Transverse colon (tissue), 4 donors: Measurements from ENCODE around the gene PDF. TPM values are rescaled to one million over a fixed set of nuclear protein-coding genes. Genes with fewer than 3 reads are reported as not detected.

ENCODE experiments used
- DNase-seq: peaks from one replicate; pipeline ENCODE4 v3.0.0-alpha.2; 2019
- H3K27ac ChIP-seq, 4 donors: fragments of 200-600 bp; sonication (generic); 2 replicates each; pipeline ENCODE4 v1.5.1; 2016 to 2018; ENCODE audit warnings: inconsistent platforms in 4 of 4
- H3K27me3 ChIP-seq: fragments of 200-600 bp; sonication (generic); 2 replicates; pipeline ENCODE4 v1.5.1; 2017; ENCODE audit warnings: inconsistent platforms
- H3K36me3 ChIP-seq, 4 donors: fragments of 200-600 bp; sonication (generic); 2 replicates each; pipeline ENCODE4 v1.5.1; 2017 to 2019; ENCODE audit warnings: inconsistent platforms in 4 of 4
- H3K4me1 ChIP-seq, 4 donors: fragments of 200-600 bp; sonication (generic); 2 replicates each; pipeline ENCODE4 v1.5.1; 2017 to 2020; ENCODE audit warnings: inconsistent platforms in 4 of 4
- H3K4me3 ChIP-seq, 4 donors: fragments of 200-600 bp; sonication (generic); 1 replicate in 1 of 4; 2 replicates in 3 of 4; pipeline versions ENCODE4 v1.5.1 to v1.6.1; 2017 to 2019; ENCODE audit warnings: inconsistent platforms in 4 of 4
- H3K9me3 ChIP-seq, 2 donors: fragments of 200-600 bp; sonication (generic); 2 replicates each; pipeline ENCODE4 v1.5.1; 2017 to 2019; ENCODE audit warnings: inconsistent platforms in 2 of 2
- EP300 ChIP-seq: sonication (generic); formaldehyde crosslinking; IDR thresholded peaks from one replicate; pipeline ENCODE4 v1.6.1; 2017; ENCODE audit warnings: antibody characterized with exemption, low read depth
- POLR2A ChIP-seq: fragments of 450-650 bp; IDR thresholded peaks from one replicate; pipeline ENCODE4 v1.6.1; 2016; ENCODE audit warnings: antibody characterized with exemption, mild to moderate bottlenecking, moderate library complexity
- POLR2AphosphoS5 ChIP-seq, 3 donors: sonication (generic); formaldehyde crosslinking; IDR thresholded peaks; one replicate each; pipeline ENCODE4 v1.6.1; 2016; ENCODE audit warnings: antibody characterized with exemption in 3 of 3
- WGBS, 2 donors: methylation state at CpG; one replicate each; pipeline ENCODE4 v1.1.5; 2018; ENCODE audit warnings: low coverage in 1 of 2; 5-methylcytosine and 5-hydroxymethylcytosine counted together
- in situ Hi-C, 4 donors: fragments of 200-750 bp; cut with MboI; loops; one replicate each; pipeline versions ENCODE4 v1.15.0 to v1.15.1; 2017; ENCODE audit warnings: low sequenced_read_pairs in 3 of 4, low pct_ligation_motif_present in 1 of 4, low pct_unique_long_range_greater_than_20kb in 1 of 4
- intact Hi-C: fragments of 100-400 bp; cut with DNase I; formaldehyde crosslinking; loops from one replicate; pipeline ENCODE4 v1.15.1; 2023; ENCODE audit warnings: low total_unique reads
- total RNA-seq, 4 donors: library from RNA; depleted of rRNA; stranded (reverse); fragments of >200 nt; gene quantifications; one replicate each; pipeline ENCODE4 v1.1.0, GENCODE V29; 2016
- TF ChIP-seq, protein P1 (sequence below), 5 experiments: fragments of 200-600 bp in 3 of 5; fragments of 450-650 bp in 2 of 5; sonication (generic) in 3 of 5; IDR thresholded peaks; 1 replicate in 2 of 5; 2 replicates in 3 of 5; pipeline ENCODE4 v1.5.1; 2016 to 2017; ENCODE audit warnings: antibody characterized with exemption in 5 of 5, inconsistent platforms in 3 of 5, mild to moderate bottlenecking in 2 of 5, moderate library complexity in 1 of 5

The PDF gene
- total RNA-seq, 4 donors from 2014 or later: 2.2 to 19.5 (median 8.8) TPM

DNA sequence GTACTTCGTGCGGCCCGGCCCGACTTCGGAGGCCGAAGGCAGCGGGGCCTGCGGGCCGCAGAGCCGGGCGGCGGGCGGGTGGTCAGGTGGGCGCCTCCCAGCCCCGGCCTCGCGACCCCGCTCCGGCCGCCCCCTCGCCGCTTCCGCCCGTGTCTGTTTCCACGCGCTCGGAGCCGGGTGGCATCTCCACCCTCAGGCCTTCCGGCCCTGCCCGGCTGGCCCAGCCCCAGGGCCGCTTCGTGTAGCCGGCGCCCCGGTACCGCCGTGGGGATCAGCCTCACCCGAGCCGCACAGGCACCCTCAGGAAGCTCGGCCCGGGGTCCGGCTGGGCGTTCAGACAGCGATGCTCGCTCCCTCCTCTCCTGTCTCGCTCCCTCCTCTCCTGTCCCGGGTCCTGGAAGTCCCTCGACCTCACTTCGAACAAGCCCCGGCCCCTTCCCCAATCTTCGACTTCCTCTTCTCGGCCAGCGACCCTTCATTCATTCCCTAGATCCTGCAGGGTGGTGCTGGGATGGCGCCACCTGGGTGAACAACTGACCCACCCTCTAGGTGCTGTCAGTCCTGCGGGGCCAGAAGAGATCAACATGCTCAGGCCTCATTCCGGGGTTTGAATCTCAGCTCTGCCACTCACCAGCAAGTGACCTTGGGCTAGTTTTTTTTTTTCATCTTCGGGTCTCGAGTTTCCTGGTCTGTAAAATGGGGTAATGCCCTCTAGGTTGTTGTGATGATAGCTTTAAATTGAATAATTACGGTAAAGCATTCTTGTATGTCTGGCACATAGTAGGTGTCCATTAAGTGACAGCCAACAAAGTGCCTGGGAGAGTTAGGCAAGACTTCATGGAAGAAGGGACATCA lies 18.6 kb downstream of the PDF start:
- in situ Hi-C loops (no loop called here), intact Hi-C loops (no loop called here)
- Histone ChIP-seq H3K27ac (peak overlapping the region; percentile 90 to 97 (median 95)), H3K4me1 (peaks cover 11 to 21% (median 14%) of the 10 kb centered on the region in 4 donors), H3K27me3 (no peaks in the 10 kb centered on the region), H3K36me3 (peaks cover 0 to 13% (median 7%) of the 10 kb centered on the region in 4 donors), H3K4me3 (peak overlapping the region; percentile 83 to 98 (median 94)), H3K9me3 (no peaks in the 10 kb centered on the region)
- WGBS, 2 donors: 1 to 4% methylated on average over 14 to 35 of the region's 59 CpGs
- DNase-seq: peak; percentile 46
- TF ChIP-seq POLR2A (no peak), POLR2AphosphoS5 (IDR thresholded peaks at IDR 0.05) (no peak), EP300 (no peak)
- TF ChIP-seq, protein P1, sequence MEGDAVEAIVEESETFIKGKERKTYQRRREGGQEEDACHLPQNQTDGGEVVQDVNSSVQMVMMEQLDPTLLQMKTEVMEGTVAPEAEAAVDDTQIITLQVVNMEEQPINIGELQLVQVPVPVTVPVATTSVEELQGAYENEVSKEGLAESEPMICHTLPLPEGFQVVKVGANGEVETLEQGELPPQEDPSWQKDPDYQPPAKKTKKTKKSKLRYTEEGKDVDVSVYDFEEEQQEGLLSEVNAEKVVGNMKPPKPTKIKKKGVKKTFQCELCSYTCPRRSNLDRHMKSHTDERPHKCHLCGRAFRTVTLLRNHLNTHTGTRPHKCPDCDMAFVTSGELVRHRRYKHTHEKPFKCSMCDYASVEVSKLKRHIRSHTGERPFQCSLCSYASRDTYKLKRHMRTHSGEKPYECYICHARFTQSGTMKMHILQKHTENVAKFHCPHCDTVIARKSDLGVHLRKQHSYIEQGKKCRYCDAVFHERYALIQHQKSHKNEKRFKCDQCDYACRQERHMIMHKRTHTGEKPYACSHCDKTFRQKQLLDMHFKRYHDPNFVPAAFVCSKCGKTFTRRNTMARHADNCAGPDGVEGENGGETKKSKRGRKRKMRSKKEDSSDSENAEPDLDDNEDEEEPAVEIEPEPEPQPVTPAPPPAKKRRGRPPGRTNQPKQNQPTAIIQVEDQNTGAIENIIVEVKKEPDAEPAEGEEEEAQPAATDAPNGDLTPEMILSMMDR (IDR thresholded peaks at IDR 0.05): no peak

DNA sequence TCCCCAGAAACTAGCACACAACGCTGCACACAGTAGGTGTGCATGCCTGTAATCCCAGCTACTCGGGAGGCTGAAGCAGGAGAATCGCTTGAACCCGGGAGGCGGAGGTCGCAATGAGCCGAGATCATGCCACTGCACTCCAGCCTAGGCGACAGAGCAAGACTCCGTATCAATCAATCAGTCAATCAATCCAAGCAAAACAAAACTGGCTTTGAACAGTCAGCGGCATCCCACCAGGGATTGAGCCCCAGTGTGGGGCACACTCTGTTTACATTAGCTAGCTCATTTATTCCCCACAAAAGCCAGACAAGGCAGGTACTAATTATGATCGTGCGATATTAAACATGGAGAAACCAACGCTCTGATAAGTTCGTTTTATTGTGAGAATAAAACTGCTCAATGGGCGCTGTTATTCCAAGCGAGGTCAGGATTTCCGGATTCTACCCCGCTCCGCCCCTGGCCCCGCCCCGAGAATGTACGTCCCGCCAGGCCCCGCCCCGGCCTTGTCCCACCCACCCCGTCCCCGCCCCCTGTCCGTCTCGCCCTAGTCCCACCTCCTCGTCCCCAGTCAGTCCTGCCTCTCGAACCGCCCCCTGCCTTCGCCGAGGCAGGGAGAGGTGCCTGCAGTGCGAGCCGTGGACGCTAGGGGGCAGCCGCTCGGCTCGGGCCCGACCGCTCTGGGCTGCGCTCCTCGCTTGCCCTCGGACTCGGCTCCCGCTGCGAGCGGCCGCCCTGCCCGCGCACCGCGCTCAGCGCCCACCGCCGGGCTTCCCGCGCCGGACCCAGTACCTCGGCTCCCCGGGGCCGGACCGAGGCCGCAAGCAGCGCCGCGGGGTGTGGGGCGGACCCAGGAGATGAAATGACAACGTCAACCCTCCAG lies 19.5 kb downstream of the PDF start, which contains the start of gene VPS4A:
Gene VPS4A (plus strand): TSS at position 698 of the 880 bp plus-strand sequence. CDS start 162 bp downstream, at position 860.
- H3K4me1 ChIP-seq: peaks cover 11 to 21% (median 14%) of the 10 kb centered on the region in 4 donors
- TF ChIP-seq POLR2AphosphoS5 (IDR thresholded peaks at IDR 0.05): peak in 2 of 3 donors; percentile 80 to 81
- TF ChIP-seq, protein P1 (IDR thresholded peaks at IDR 0.05): peak; percentile 42 to 97 (median 81)
- TF ChIP-seq EP300: no peak
- TF ChIP-seq POLR2A: peak; percentile 32
- in situ Hi-C loops: no loop called here
- H3K36me3 ChIP-seq: peaks cover 0 to 9% (median 0%) of the 10 kb centered on the region in 4 donors
- no peaks in the 10 kb centered on the region for H3K9me3 ChIP-seq
- peak within 1 kb of the TSS; percentile 83 to 98 (median 94) for H3K4me3 ChIP-seq
- peak within 1 kb of the TSS; percentile 90 to 97 (median 95) for H3K27ac ChIP-seq
- peak; percentile 98 for DNase-seq
- no peaks in the 10 kb centered on the region for H3K27me3 ChIP-seq
- intact Hi-C loops: no loop called here
- 11% methylated on average over 55 of the region's 70 CpGs; no CpG with 5 or more reads in 1 of the 2 donors for WGBS, 2 donors

DNA sequence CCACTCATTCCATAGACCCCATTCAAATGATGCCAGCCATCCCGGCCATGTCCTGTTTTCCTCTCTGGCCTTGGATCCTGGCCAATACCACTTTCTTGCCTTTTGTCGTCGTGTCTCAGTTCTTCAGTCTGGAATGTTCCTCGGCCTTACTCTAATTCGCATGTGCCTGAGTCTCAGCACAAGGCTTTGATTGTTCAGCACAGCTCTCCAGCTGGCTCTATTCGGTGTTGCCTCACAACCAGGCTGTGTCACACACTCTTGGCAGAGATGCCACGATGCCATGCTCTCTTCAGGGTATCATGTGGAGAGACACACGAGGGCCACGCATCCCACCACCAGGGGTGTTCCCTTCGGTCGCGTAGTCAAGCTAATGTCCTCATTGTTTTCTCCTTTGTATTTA lies 21.1 kb downstream of the PDF start:
- TF ChIP-seq, protein P1 (IDR thresholded peaks at IDR 0.05): no peak
- TF ChIP-seq POLR2A: no peak
- peak in 1 of 3 donors; percentile 6 for TF ChIP-seq POLR2AphosphoS5 (IDR thresholded peaks at IDR 0.05)
- no peak for TF ChIP-seq EP300
- peaks cover 11 to 21% (median 14%) of the 10 kb centered on the region in 4 donors for H3K4me1 ChIP-seq
- peaks cover 0 to 3% (median 0%) of the 10 kb centered on the region in 4 donors for H3K36me3 ChIP-seq
- H3K4me3 ChIP-seq: no peak overlapping the region
- intact Hi-C loops (no loop called here), in situ Hi-C loops (no loop called here)
- H3K27ac ChIP-seq: no peak overlapping the region
- no peaks in the 10 kb centered on the region for H3K27me3 ChIP-seq
- WGBS, 2 donors: 87 to 96% methylated on average over 6 to 12 of the region's 12 CpGs
- no peak for DNase-seq
- no peaks in the 10 kb centered on the region for H3K9me3 ChIP-seq
